Activated CD8-positive, alpha-beta memory T cell treated with anti-CD3 and anti-CD28 coated beads, Interleukin-2, amount 50 U/mL, for 4 hours (primary cell): ENCODE measurements around the gene EEIG1.
A peak's percentile ranks its signal among the peaks of the same experiment; 100 is the strongest.
"Not testable (repeated sequence)": the region's sequence is repeated elsewhere in the genome, so short reads cannot be mapped to it uniquely, and the experiment has no call there.

ENCODE experiments used
- DNase-seq: peaks from one replicate; pipeline ENCODE4 v3.0.0-alpha.2; 2020

The EEIG1 gene

GRCh38 chr9:127980706-127981558 lies at the start of gene EEIG1:
Gene EEIG1, minus strand, starts transcription at chr9:127980989. Its CDS starts 852 bp downstream, at chr9:127980137.
- peak; percentile 98 for DNase-seq

GRCh38 chr9:128027705-128028104 lies 46.9 kb upstream of the EEIG1 start:
- DNase-seq: no peak

GRCh38 chr9:128026773-128027541 lies 46.2 kb upstream of the EEIG1 start:
- peak; percentile 43 for DNase-seq

- peak; percentile 69 for DNase-seq
Observed at GRCh38 chr9:128026255-128026772, 45.5 kb upstream of the EEIG1 start.

GRCh38 chr9:128025736-128026135 lies 44.9 kb upstream of the EEIG1 start:
- DNase-seq: no peak

- DNase-seq: no peak
Observed at GRCh38 chr9:128024761-128025308, 44.0 kb upstream of the EEIG1 start.

- DNase-seq: not testable (repeated sequence)
Observed at GRCh38 chr9:128023671-128024070, 42.9 kb upstream of the EEIG1 start.

- DNase-seq: no peak
Observed at GRCh38 chr9:128022886-128023285, 42.1 kb upstream of the EEIG1 start.

- DNase-seq: no peak
Observed at GRCh38 chr9:128021098-128021497, 40.3 kb upstream of the EEIG1 start.

GRCh38 chr9:128020692-128021091 lies 39.9 kb upstream of the EEIG1 start:
- DNase-seq: no peak

GRCh38 chr9:128015696-128016095 lies 34.9 kb upstream of the EEIG1 start:
- no peak for DNase-seq

GRCh38 chr9:128011071-128011817 lies 30.5 kb upstream of the EEIG1 start:
- no peak for DNase-seq

GRCh38 chr9:128009639-128010038 lies 28.9 kb upstream of the EEIG1 start:
- DNase-seq: no peak

GRCh38 chr9:128008171-128008570 lies 27.4 kb upstream of the EEIG1 start:
- DNase-seq: no peak

- peak; percentile 93 for DNase-seq
Observed at GRCh38 chr9:128007566-128008138, 26.9 kb upstream of the EEIG1 start.

- DNase-seq: no peak
Observed at GRCh38 chr9:128006332-128006996, 25.7 kb upstream of the EEIG1 start.

- DNase-seq: no peak
Observed at GRCh38 chr9:128005923-128006322, 25.1 kb upstream of the EEIG1 start.

- DNase-seq: no peak
Observed at GRCh38 chr9:128003966-128004604, 23.3 kb upstream of the EEIG1 start.

GRCh38 chr9:128002959-128003358 lies 22.2 kb upstream of the EEIG1 start:
- no peak for DNase-seq

- no peak for DNase-seq
Observed at GRCh38 chr9:128001779-128002298, 21.1 kb upstream of the EEIG1 start.
